Tibial artery (tissue), 4 donors: ENCODE data around the gene RPL11.

Source experiments
- DNase-seq, 2 donors: peaks; one replicate each; pipeline ENCODE4 v3.0.0-alpha.2; 2019
- H3K27ac ChIP-seq, 2 donors: fragments of 200-600 bp; sonication (generic) in 1 of 2; 1 replicate in 1 of 2; 2 replicates in 1 of 2; pipeline ENCODE4 v1.5.1; 2018 to 2019; ENCODE audit warnings: mild to moderate bottlenecking in 1 of 2
- H3K27me3 ChIP-seq, 2 donors: fragments of 200-600 bp; sonication (generic) in 1 of 2; one replicate each; pipeline versions ENCODE4 v1.5.1 to v1.6.0; 2016 to 2019
- H3K36me3 ChIP-seq, 3 donors: fragments of 200-600 bp; sonication (generic) in 2 of 3; one replicate each; pipeline ENCODE4 v1.5.1; 2016 to 2019; ENCODE audit warnings: mild to moderate bottlenecking in 2 of 3
- H3K4me1 ChIP-seq, 4 donors: fragments of 200-600 bp; sonication (generic) in 2 of 4; 1 replicate in 3 of 4; 2 replicates in 1 of 4; pipeline ENCODE4 v1.5.1; 2016 to 2019
- H3K4me3 ChIP-seq, 2 donors: fragments of 200-600 bp; sonication (generic) in 1 of 2; 1 replicate in 1 of 2; 2 replicates in 1 of 2; pipeline ENCODE4 v1.5.1; 2018 to 2019; ENCODE audit warnings: mild to moderate bottlenecking in 2 of 2
- H3K9me3 ChIP-seq, 3 donors: fragments of 200-600 bp; sonication (generic) in 1 of 3; one replicate each; pipeline ENCODE4 v1.5.1; 2016 to 2019
- intact Hi-C: fragments of 100-400 bp; cut with DNase I; formaldehyde crosslinking; loops from one replicate; pipeline ENCODE4 v1.15.0; 2023; ENCODE audit warnings: low total_unique reads
- TF ChIP-seq, protein P1 (sequence below), 2 experiments: fragments of 200-600 bp in 1 of 2; fragments of 450-650 bp in 1 of 2; IDR thresholded peaks; one replicate each; pipeline ENCODE4 v1.5.1; 2017 to 2019; ENCODE audit warnings: antibody characterized with exemption in 2 of 2, mild to moderate bottlenecking in 1 of 2, moderate library complexity in 1 of 2

The RPL11 gene

DNA sequence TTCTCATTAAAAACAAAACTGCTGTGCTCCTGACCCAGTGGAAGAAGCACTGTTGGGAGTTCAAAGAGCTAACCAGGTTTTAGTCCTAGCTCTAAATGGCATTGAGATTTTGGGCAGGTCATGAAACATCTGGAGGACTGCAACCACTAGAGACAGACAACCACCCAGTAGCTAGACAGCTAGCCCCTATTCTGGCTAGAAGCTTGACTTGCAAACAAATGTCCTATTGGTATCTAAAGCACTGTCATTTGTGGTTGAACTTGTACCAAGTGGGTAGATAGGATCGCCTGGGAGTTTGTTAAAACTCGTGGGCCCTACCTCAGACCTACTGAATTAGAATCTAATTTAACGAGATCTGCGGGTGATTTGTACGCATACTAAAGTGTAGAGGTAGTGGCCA lies 6.9 kb downstream of the RPL11 start:
- Histone ChIP-seq H3K4me1 (peaks cover 0 to 32% (median 22%) of the 10 kb centered on the region in 4 donors), H3K27me3 (no peaks in the 10 kb centered on the region), H3K27ac (no peak overlapping the region), H3K9me3 (no peaks in the 10 kb centered on the region), H3K4me3 (no peak overlapping the region), H3K36me3 (peaks cover 71 to 97% (median 77%) of the 10 kb centered on the region in 3 donors)
- DNase-seq = no peak
- TF ChIP-seq, protein P1, sequence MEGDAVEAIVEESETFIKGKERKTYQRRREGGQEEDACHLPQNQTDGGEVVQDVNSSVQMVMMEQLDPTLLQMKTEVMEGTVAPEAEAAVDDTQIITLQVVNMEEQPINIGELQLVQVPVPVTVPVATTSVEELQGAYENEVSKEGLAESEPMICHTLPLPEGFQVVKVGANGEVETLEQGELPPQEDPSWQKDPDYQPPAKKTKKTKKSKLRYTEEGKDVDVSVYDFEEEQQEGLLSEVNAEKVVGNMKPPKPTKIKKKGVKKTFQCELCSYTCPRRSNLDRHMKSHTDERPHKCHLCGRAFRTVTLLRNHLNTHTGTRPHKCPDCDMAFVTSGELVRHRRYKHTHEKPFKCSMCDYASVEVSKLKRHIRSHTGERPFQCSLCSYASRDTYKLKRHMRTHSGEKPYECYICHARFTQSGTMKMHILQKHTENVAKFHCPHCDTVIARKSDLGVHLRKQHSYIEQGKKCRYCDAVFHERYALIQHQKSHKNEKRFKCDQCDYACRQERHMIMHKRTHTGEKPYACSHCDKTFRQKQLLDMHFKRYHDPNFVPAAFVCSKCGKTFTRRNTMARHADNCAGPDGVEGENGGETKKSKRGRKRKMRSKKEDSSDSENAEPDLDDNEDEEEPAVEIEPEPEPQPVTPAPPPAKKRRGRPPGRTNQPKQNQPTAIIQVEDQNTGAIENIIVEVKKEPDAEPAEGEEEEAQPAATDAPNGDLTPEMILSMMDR (IDR thresholded peaks at IDR 0.05) = no peak
- intact Hi-C loops = no loop called here

DNA sequence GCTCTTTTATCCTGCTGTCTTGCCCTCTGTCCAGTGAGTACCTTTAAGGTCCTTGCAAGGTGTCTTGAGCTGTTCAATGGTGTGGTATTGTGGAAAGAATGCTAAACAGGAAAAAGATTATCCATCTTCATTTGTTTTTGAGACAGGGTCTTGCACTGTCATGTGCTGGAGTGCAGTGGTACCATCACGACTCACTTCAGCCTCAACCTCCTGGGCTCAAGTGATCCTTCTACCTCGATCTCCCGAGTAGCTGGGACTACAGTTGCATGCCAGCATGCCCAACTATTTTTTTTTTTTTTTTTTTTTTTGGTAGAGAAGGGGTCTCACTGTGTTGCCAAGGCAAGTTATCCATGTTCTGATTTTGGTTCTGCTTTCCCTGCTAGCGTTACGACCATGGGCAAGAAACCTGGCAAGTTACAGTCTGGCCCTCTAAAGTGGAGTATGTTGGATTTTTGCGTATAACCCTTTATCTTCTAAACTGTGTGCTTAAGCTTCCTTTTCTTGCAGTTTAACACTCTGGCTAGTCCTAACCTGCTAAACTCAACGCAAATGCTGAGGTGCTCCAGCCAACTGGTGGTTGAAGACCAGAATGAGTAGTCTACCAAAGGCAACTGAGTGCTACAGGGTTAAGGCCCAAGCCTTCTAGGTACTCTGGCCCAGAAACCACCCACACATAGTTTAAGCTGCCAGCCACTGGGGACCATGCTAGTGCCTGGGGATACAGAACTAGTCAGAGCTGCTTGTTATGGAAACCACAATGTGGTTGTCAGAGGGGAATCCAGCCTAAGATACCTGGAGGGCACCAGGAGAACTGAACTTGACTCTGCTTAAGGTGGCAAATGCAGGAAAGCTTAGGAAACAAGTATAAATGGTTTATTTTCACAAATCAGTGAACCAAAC lies 7.9 kb downstream of the RPL11 start:
- DNase-seq = no peak
- TF ChIP-seq, protein P1 (IDR thresholded peaks at IDR 0.05) = no peak
- Histone ChIP-seq H3K4me1 (peaks cover 0 to 21% (median 13%) of the 10 kb centered on the region in 4 donors), H3K27me3 (no peaks in the 10 kb centered on the region), H3K9me3 (no peaks in the 10 kb centered on the region), H3K4me3 (no peak overlapping the region), H3K36me3 (peaks cover 66 to 90% (median 66%) of the 10 kb centered on the region in 3 donors), H3K27ac (no peak overlapping the region)
- intact Hi-C loops = no loop called here

DNA sequence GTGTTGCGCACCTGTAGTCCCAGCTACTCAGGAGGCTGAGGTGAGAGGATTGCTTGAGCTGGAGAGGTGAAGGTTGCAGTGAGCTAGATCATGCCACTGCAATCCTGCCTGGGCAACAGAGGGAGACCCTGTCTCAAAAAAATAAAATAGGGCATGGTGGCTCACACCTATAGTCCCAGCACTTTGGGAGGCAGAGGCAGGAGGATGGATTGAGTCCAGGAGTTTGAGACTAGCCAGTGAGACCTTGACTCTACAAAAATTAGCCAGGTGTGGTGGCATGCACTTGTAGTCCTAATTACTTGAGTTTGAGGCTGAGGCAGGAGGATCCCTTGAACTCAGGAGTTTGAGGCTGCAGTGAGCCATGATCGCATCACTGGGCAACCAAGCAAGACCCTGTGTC lies 9.7 kb downstream of the RPL11 start:
- intact Hi-C loops = no loop called here
- Histone ChIP-seq H3K36me3 (peaks cover 49 to 79% (median 51%) of the 10 kb centered on the region in 3 donors), H3K27ac (no peak overlapping the region), H3K4me3 (no peak overlapping the region), H3K9me3 (no peaks in the 10 kb centered on the region), H3K4me1 (peaks cover 0 to 8% (median 2%) of the 10 kb centered on the region in 4 donors), H3K27me3 (no peaks in the 10 kb centered on the region)
- TF ChIP-seq, protein P1 (IDR thresholded peaks at IDR 0.05) = no peak
- no peak for DNase-seq

DNA sequence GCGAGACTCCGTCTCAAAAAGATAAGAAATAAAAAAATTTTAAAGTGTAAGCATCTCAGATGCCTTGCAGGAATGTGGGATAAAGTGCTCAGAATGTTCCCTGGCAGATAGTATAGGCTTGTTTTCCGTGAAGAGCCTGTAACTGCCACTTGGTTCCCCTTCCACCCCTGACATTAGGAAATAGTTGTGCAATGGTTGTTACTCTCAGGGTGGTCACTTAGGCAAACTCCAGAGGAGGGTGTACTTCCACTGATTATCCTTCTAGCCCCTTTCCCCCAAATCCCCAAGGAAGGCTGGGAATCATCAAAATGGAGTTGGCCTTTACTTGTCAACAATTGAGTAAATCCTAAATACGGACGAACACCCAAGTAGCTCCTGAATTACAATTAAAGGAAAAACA lies 10.4 kb downstream of the RPL11 start:
- DNase-seq = no peak
- H3K27me3 ChIP-seq = no peaks in the 10 kb centered on the region
- H3K36me3 ChIP-seq = peaks cover 43 to 73% (median 46%) of the 10 kb centered on the region in 3 donors
- intact Hi-C loops = no loop called here
- peaks cover 0 to 8% (median 0%) of the 10 kb centered on the region in 4 donors for H3K4me1 ChIP-seq
- TF ChIP-seq, protein P1 (IDR thresholded peaks at IDR 0.05) = no peak
- H3K4me3 ChIP-seq = no peak overlapping the region
- no peaks in the 10 kb centered on the region for H3K9me3 ChIP-seq
- H3K27ac ChIP-seq = no peak overlapping the region

DNA sequence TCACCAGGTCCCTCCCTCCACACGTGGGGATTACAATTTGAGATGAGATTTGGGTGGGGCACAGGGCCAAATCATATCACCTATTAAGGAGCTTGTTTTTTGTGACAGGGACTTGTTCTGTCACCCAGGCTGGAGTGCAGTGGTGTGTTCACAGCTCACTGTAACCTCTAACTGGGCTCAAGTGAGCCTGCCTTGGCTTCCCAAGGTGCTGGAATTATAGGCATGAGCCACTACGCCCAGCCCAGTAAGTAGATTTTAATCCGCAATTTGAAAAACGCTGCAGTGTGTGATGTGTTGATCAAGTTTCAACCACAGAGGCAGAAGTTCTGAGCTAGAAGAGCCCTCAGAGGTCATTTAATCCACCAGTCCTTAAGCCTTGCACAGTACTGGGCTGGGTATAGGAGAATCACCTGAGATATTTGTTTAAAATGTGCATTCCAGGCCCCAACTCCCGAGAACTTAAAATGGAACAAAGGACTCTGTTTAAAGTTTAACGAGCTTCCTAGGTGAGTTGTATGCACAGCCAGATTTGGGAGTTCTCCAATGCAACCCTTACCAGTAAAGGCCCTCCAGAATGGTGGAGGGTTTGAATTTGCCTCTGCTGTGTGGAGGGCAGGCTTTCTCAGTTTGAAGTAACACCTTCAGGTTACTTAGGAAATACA lies 13.4 kb downstream of the RPL11 start:
- DNase-seq = no peak
- H3K4me1 ChIP-seq = no peaks in the 10 kb centered on the region
- TF ChIP-seq, protein P1 (IDR thresholded peaks at IDR 0.05) = no peak
- peaks cover 18 to 43% (median 26%) of the 10 kb centered on the region in 3 donors for H3K36me3 ChIP-seq
- H3K4me3 ChIP-seq = no peak overlapping the region
- H3K27ac ChIP-seq = no peak overlapping the region
- no peaks in the 10 kb centered on the region for H3K27me3 ChIP-seq
- H3K9me3 ChIP-seq = no peaks in the 10 kb centered on the region
- intact Hi-C loops = no loop called here
